ENCODE data around the gene CARMIL3. TPM values are rescaled to one million over a fixed set of nuclear protein-coding genes. Genes with fewer than 3 reads are reported as not detected.
"Not testable (repeated sequence)": the region's sequence is repeated elsewhere in the genome, so short reads cannot be mapped to it uniquely, and the experiment has no call there.

The CARMIL3 gene
- total RNA-seq, 2 experiments from 2014 or later: 0.63 to 0.83 TPM

- Mint-ChIP-seq H3K27me3 (no peaks in the 10 kb centered on the region), H3K36me3 (ENCODE audit: low read depth) (no peaks in the 10 kb centered on the region), H3K4me3 (no peak overlapping the region), H3K27ac (no peak overlapping the region), H3K9me3 (peaks cover 9% of the 10 kb centered on the region), H3K4me1 (ENCODE audit: low read depth) (peaks cover 9% of the 10 kb centered on the region)
- ATAC-seq (no peak), DNase-seq (no peak)
- POLR2A ChIA-PET: no interaction called here
- intact Hi-C loops (cut with micrococcal nuclease): no loop called here
- TF ChIP-seq CTCF (IDR thresholded peaks at IDR 0.05): no peak
- CTCF ChIA-PET: interaction anchor here (1.4 kb wide), 2 partner anchors 62 to 444 kb away, joined by 3 read pairs; no protein-coding TSS in a partner anchor
Observed at GRCh38 chr14:24032727-24033418, 18.9 kb upstream of the CARMIL3 start.

GRCh38 chr14:24035769-24036168, 16.0 kb upstream of the CARMIL3 start:
- POLR2A ChIA-PET: not testable (repeated sequence)
- peak overlapping the region; percentile 65 for H3K27ac Mint-ChIP-seq
- peak; percentile 7 for ATAC-seq

GRCh38 chr14:24036169-24036962, 15.4 kb upstream of the CARMIL3 start:
- ChIA-PET POLR2A (no interaction called here), CTCF (interaction anchor here (0.7 to 2.8 kb wide), 5 partner anchors 9 to 72 kb away, joined by 3 to 9 read pairs (median 3); no protein-coding TSS in a partner anchor)
- H3K27me3 Mint-ChIP-seq: no peaks in the 10 kb centered on the region
- H3K9me3 Mint-ChIP-seq: peaks cover 5% of the 10 kb centered on the region
- no peaks in the 10 kb centered on the region for H3K36me3 Mint-ChIP-seq (ENCODE audit: low read depth)
- intact Hi-C loops (cut with micrococcal nuclease): loop anchor here (2.0 kb wide), 1 partner anchor 22 kb away; no protein-coding TSS in a partner anchor
- peak; percentile 73 for TF ChIP-seq CTCF (IDR thresholded peaks at IDR 0.05)
- DNase-seq: peak; percentile 75
- ATAC-seq: peak; percentile 84
- peak overlapping the region; percentile 75 for H3K27ac Mint-ChIP-seq
- H3K4me3 Mint-ChIP-seq: peak overlapping the region; percentile 82
- peaks cover 9% of the 10 kb centered on the region for H3K4me1 Mint-ChIP-seq (ENCODE audit: low read depth)

More at GRCh38 chr14:24035769-24036168, 16.0 kb upstream of the CARMIL3 start:
- peak overlapping the region; percentile 82 for H3K4me3 Mint-ChIP-seq
- H3K9me3 Mint-ChIP-seq; H3K36me3 Mint-ChIP-seq (ENCODE audit: low read depth); H3K27me3 Mint-ChIP-seq; DNase-seq; H3K4me1 Mint-ChIP-seq (ENCODE audit: low read depth): not testable (repeated sequence)
- CTCF ChIA-PET: interaction anchor here (0.7 to 2.8 kb wide), 6 partner anchors 10 to 112 kb away, joined by 3 to 9 read pairs (median 3); no protein-coding TSS in a partner anchor
- intact Hi-C loops (cut with micrococcal nuclease): loop anchor here (2.0 kb wide), 1 partner anchor 21 kb away; no protein-coding TSS in a partner anchor

GRCh38 chr14:24036963-24037657, 14.7 kb upstream of the CARMIL3 start:
- intact Hi-C loops (cut with micrococcal nuclease): loop anchor here (2.0 kb wide), 1 partner anchor 22 kb away; no protein-coding TSS in a partner anchor
- DNase-seq; H3K27me3 Mint-ChIP-seq; H3K9me3 Mint-ChIP-seq; H3K36me3 Mint-ChIP-seq (ENCODE audit: low read depth); H3K4me1 Mint-ChIP-seq (ENCODE audit: low read depth); POLR2A ChIA-PET: not testable (repeated sequence)
- peak; percentile 9 for ATAC-seq
- peak; percentile 49 for TF ChIP-seq CTCF (IDR thresholded peaks at IDR 0.05)
- peak overlapping the region; percentile 82 for H3K4me3 Mint-ChIP-seq
- H3K27ac Mint-ChIP-seq: peak overlapping the region; percentile 75
- CTCF ChIA-PET: interaction anchor here (1.1 to 1.6 kb wide), 3 partner anchors 10 to 53 kb away, joined by 3 to 5 read pairs (median 3); no protein-coding TSS in a partner anchor

GRCh38 chr14:24037658-24038037, 14.2 kb upstream of the CARMIL3 start:
- ChIA-PET POLR2A (no interaction called here), CTCF (interaction anchor here (1.2 to 1.6 kb wide), 2 partner anchors 9 to 20 kb away, joined by 3 to 6 read pairs; no protein-coding TSS in a partner anchor)
- Mint-ChIP-seq H3K4me3 (no peak overlapping the region), H3K27ac (no peak overlapping the region), H3K9me3 (peaks cover under 1% of the 10 kb centered on the region), H3K4me1 (ENCODE audit: low read depth) (peaks cover 9% of the 10 kb centered on the region), H3K27me3 (no peaks in the 10 kb centered on the region), H3K36me3 (ENCODE audit: low read depth) (no peaks in the 10 kb centered on the region)
- ATAC-seq (no peak), DNase-seq (no peak)
- intact Hi-C loops (cut with micrococcal nuclease): loop anchor here (2.0 kb wide), 1 partner anchor 23 kb away; no protein-coding TSS in a partner anchor
- TF ChIP-seq CTCF (IDR thresholded peaks at IDR 0.05): no peak
